Astrocyte (in vitro differentiated cells and primary cell): ENCODE data around the gene CD247.

ENCODE experiments used
- CTCF ChIP-seq: IDR thresholded peaks from 2 replicates; pipeline ENCODE4 v1.5.1; 2011; ENCODE audit warnings: low read depth, mild to moderate bottlenecking, inconsistent platforms, low read length, moderate library complexity; ENCODE audit not compliant: insufficient read depth
- EZH2 ChIP-seq: IDR thresholded peaks from 2 replicates; pipeline ENCODE4 v1.6.1; 2012; ENCODE audit warnings: mild to moderate bottlenecking, low read length, inconsistent platforms; ENCODE audit not compliant: insufficient read depth

DNA sequence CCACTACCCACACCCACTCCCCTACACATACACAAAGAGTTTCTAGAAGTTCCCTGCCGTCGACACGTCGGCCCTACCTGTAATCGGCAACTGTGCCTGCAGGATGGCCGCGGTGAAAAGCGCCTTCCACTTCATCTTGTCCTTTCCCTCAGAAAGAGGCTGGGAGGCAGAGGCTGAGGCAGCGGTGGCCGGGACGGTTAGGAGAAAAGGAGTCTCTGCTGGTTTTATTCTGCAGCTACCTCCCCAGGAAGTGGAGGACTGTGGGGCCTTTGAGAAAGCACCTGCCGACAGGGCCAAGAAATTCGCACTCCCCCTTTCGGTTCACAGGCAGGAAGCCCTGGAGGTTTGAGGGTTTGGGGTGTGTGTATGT is at the start of gene CD247:
- TF ChIP-seq CTCF (no peak), EZH2 (no peak)
